ENCODE results near the gene CCDC159.

Gene CCDC159

GRCh38 chr19:11399667-11400066, 53.3 kb downstream of the CCDC159 start:
- no peak for DNase-seq

GRCh38 chr19:11400798-11401197, 54.5 kb downstream of the CCDC159 start:
- DNase-seq = no peak

- DNase-seq = no peak
Measured at GRCh38 chr19:11401808-11402543, 55.7 kb downstream of the CCDC159 start.
